Uterus (tissue), 4 donors: ENCODE measurements around the gene ZBTB20. TPM values are rescaled to one million over a fixed set of nuclear protein-coding genes. Genes with fewer than 3 reads are reported as not detected.

Source experiments
- DNase-seq, 2 donors: peaks; one replicate each; pipeline ENCODE4 v3.0.0-alpha.2; 2019 to 2020
- H3K27ac ChIP-seq, 2 donors: fragments of 200-600 bp; sonication (generic); 1 replicate in 1 of 2; 2 replicates in 1 of 2; pipeline ENCODE4 v1.5.1; 2016 to 2018
- H3K27me3 ChIP-seq, 2 donors: fragments of 200-600 bp; sonication (generic); one replicate each; pipeline ENCODE4 v1.5.1; 2018 to 2019; ENCODE audit warnings: control low read depth in 1 of 2
- H3K36me3 ChIP-seq, 2 donors: fragments of 200-600 bp; sonication (generic); one replicate each; pipeline ENCODE4 v1.5.1; 2019; ENCODE audit warnings: control low read depth in 1 of 2
- H3K4me1 ChIP-seq, 2 donors: fragments of 200-600 bp; sonication (generic); one replicate each; pipeline ENCODE4 v1.5.1; 2018 to 2019; ENCODE audit warnings: control low read depth in 1 of 2
- H3K4me3 ChIP-seq, 2 donors: fragments of 200-600 bp; sonication (generic); 1 replicate in 1 of 2; 2 replicates in 1 of 2; pipeline ENCODE4 v1.5.1; 2018 to 2019; ENCODE audit warnings: mild to moderate bottlenecking in 1 of 2
- H3K9me3 ChIP-seq, 2 donors: fragments of 200-600 bp; sonication (generic); one replicate each; pipeline ENCODE4 v1.5.1; 2019; ENCODE audit warnings: control low read depth in 1 of 2
- POLR2A ChIP-seq, 2 donors: fragments of 450-650 bp; IDR thresholded peaks; one replicate each; pipeline ENCODE4 v1.6.1; 2016; ENCODE audit warnings: antibody characterized with exemption in 2 of 2, mild to moderate bottlenecking in 1 of 2, moderate library complexity in 1 of 2
- intact Hi-C: fragments of 100-400 bp; cut with DNase I; formaldehyde crosslinking; loops from one replicate; pipeline ENCODE4 v1.15.1; 2023; ENCODE audit warnings: low total_unique reads
- total RNA-seq, 4 donors: library from RNA; depleted of rRNA in 3 of 4; stranded (reverse); fragments of >200 nt in 3 of 4; gene quantifications; one replicate each; pipeline versions ENCODE4 v1.1.0 to v1.2.4, GENCODE V29; 2014 to 2023
- TF ChIP-seq, protein P1 (sequence below), 4 experiments: fragments of 200-600 bp in 2 of 4; fragments of 450-650 bp in 2 of 4; sonication (generic) in 2 of 4; IDR thresholded peaks; one replicate each; pipeline ENCODE4 v1.5.1; 2016 to 2019; ENCODE audit warnings: antibody characterized with exemption in 4 of 4, mild to moderate bottlenecking in 2 of 4, moderate library complexity in 1 of 4
- donor health status: DM: yes; HTN: yes; CAD: no.

Gene ZBTB20
- total RNA-seq, 4 donors from 2014 or later: 35.6 to 157 (median 85.1) TPM

DNA sequence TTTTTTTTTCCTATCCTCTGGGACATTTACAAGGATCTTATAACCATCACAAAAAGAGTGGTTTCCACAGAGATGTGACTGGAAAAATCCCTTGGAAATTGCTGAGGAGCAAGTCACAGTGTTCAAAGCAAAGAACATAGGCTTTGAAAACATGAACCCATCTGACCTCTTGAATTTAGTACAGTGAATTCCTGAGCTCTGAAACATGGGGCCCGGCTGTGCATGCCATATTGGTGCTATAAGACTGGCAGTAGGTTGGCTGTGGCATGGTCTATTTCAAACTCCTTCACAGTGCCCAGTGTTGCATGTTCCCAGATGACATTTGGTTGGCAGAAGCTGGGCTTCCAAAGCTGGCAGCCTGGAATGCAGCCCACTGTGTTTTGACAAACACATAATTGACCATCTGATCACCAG lies 651.1 kb downstream of the ZBTB20 start:
- H3K36me3 ChIP-seq: no peaks in the 10 kb centered on the region
- no peaks in the 10 kb centered on the region for H3K27me3 ChIP-seq
- H3K4me1 ChIP-seq: no peaks in the 10 kb centered on the region
- no peak for TF ChIP-seq POLR2A (IDR thresholded peaks at IDR 0.05)
- TF ChIP-seq, protein P1, sequence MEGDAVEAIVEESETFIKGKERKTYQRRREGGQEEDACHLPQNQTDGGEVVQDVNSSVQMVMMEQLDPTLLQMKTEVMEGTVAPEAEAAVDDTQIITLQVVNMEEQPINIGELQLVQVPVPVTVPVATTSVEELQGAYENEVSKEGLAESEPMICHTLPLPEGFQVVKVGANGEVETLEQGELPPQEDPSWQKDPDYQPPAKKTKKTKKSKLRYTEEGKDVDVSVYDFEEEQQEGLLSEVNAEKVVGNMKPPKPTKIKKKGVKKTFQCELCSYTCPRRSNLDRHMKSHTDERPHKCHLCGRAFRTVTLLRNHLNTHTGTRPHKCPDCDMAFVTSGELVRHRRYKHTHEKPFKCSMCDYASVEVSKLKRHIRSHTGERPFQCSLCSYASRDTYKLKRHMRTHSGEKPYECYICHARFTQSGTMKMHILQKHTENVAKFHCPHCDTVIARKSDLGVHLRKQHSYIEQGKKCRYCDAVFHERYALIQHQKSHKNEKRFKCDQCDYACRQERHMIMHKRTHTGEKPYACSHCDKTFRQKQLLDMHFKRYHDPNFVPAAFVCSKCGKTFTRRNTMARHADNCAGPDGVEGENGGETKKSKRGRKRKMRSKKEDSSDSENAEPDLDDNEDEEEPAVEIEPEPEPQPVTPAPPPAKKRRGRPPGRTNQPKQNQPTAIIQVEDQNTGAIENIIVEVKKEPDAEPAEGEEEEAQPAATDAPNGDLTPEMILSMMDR (IDR thresholded peaks at IDR 0.05): no peak
- no peak overlapping the region for H3K4me3 ChIP-seq
- H3K9me3 ChIP-seq: no peaks in the 10 kb centered on the region
- DNase-seq: no peak
- intact Hi-C loops: no loop called here
- H3K27ac ChIP-seq: no peak overlapping the region

DNA sequence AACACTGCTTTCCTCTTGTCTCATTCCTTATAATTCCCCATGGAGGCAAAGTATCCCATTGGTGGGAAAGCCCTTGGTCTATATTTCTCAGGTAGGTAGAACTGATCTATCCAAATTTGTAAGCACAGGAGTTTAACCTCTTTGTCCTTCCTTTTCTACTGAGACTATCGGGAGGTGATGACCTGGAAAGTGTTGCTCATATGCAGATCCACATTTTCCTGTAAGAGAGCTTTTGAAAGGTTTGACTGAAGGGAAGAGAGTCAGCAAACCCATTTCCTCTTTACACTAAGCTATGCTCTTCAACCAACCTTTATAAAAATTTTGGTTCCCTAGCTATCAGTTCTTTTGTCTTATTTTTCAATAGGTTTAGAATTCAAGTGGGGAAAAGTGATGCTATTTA lies 652.6 kb downstream of the ZBTB20 start:
- DNase-seq: no peak
- H3K27me3 ChIP-seq: no peaks in the 10 kb centered on the region
- TF ChIP-seq, protein P1 (IDR thresholded peaks at IDR 0.05): no peak
- no peak for TF ChIP-seq POLR2A (IDR thresholded peaks at IDR 0.05)
- no peaks in the 10 kb centered on the region for H3K4me1 ChIP-seq
- intact Hi-C loops: no loop called here
- H3K4me3 ChIP-seq: no peak overlapping the region
- H3K9me3 ChIP-seq: no peaks in the 10 kb centered on the region
- no peak overlapping the region for H3K27ac ChIP-seq
- H3K36me3 ChIP-seq: no peaks in the 10 kb centered on the region

DNA sequence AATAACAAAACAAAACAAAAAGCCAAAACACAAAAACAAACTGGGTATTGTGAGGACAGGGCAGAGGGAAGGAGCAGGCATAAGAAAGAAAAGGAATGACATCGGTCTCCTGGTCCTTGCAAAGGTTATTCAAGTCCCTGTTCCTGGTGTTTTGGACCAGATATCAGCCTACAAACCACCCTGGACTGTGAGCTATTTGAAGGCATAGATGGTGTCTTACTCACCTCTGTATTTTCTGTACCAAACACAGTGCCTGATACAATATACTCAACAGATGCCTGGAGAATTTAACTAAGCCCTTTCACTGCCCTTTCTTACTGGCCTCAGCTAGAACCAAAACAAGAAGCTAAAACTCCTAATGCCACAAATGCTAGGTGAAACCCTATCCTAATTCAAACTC lies 656.3 kb downstream of the ZBTB20 start:
- no peak for TF ChIP-seq POLR2A (IDR thresholded peaks at IDR 0.05)
- TF ChIP-seq, protein P1 (IDR thresholded peaks at IDR 0.05): no peak
- no peak for DNase-seq
- H3K9me3 ChIP-seq: no peaks in the 10 kb centered on the region
- H3K36me3 ChIP-seq: no peaks in the 10 kb centered on the region
- no peak overlapping the region for H3K4me3 ChIP-seq
- H3K4me1 ChIP-seq: no peaks in the 10 kb centered on the region
- intact Hi-C loops: no loop called here
- no peaks in the 10 kb centered on the region for H3K27me3 ChIP-seq
- H3K27ac ChIP-seq: no peak overlapping the region

DNA sequence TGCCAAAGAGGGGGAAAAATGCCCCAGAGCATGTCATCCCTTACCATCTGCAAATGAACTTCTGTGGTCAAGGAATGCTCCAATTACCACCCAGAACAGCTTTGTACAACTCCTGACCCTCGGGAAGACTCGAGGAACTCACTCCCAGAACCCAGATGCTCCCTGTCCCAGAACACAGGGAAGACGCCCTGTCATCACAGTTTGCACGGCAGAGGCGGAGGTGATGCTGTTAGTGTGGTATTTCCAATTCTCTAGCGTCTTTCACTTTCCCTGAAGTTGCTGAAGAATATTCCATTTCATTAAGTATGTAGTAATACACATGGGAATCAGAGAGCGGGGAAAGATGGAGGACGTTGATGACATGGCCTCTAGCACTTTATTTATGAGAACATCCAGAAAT lies 659.6 kb downstream of the ZBTB20 start:
- no peaks in the 10 kb centered on the region for H3K4me1 ChIP-seq
- H3K36me3 ChIP-seq: no peaks in the 10 kb centered on the region
- no peaks in the 10 kb centered on the region for H3K27me3 ChIP-seq
- no peaks in the 10 kb centered on the region for H3K9me3 ChIP-seq
- H3K4me3 ChIP-seq: no peak overlapping the region
- no peak for TF ChIP-seq POLR2A (IDR thresholded peaks at IDR 0.05)
- TF ChIP-seq, protein P1 (IDR thresholded peaks at IDR 0.05): no peak
- intact Hi-C loops: no loop called here
- DNase-seq: no peak
- H3K27ac ChIP-seq: no peak overlapping the region

DNA sequence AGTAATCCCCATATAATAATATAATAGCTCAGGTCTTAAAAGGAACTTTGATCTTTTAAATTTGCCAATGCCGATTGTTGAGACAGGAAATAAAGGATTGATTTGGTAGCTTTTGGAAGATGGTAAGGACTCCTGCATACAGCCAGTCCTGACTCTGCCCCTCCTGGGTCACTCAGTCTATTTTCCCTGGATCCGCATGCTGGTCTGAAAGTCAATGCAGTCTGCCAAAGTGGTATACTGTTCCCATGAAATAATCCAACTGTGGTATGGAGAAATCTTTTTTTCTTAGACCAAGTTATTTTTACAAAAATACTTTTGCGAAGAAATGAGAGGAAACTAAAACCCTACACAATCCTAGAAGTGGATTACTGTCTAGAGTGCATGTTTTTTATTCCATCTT lies 662.2 kb downstream of the ZBTB20 start:
- H3K4me1 ChIP-seq: peaks cover 0 to 5% of the 10 kb centered on the region in 2 donors

More for the DNA sequence above, 662.2 kb downstream of the ZBTB20 start:
- H3K9me3 ChIP-seq: no peaks in the 10 kb centered on the region
- H3K4me3 ChIP-seq: no peak overlapping the region
- TF ChIP-seq, protein P1 (IDR thresholded peaks at IDR 0.05): no peak
- no peak for TF ChIP-seq POLR2A (IDR thresholded peaks at IDR 0.05)
- H3K27ac ChIP-seq: no peak overlapping the region
- no peaks in the 10 kb centered on the region for H3K36me3 ChIP-seq
- H3K27me3 ChIP-seq: no peaks in the 10 kb centered on the region
- intact Hi-C loops: no loop called here
- no peak for DNase-seq
